Heart left ventricle (tissue), 13 donors: ENCODE measurements around the gene NAP1L4.

Source experiments
- POLR2A ChIP-seq, 2 donors: fragments of 450-650 bp; IDR thresholded peaks; one replicate each; pipeline ENCODE4 v1.6.1; 2017; ENCODE audit warnings: antibody characterized with exemption in 2 of 2, mild to moderate bottlenecking in 2 of 2, moderate library complexity in 2 of 2
- TF ChIP-seq, protein P1 (sequence below), 12 donors: fragments of 200-600 bp; sonication (generic) in 4 of 12; IDR thresholded peaks; one replicate each; pipeline versions ENCODE4 v1.5.0 to v1.8.0; 2018 to 2022; ENCODE audit warnings: antibody characterized with exemption in 12 of 12, mild to moderate bottlenecking in 5 of 12
- donor health status: ischemic (EF 13 %, LVEDD 7.1; RV severe dilation, severe dysfunction).
- donor health status: DM: no; HTN: yes; CAD: no.
- donor health status: DM: no; HTN: no; CAD: no.
- donor health status: ischemic (EF 25% LVEDD 6.9; RV normal size, moderate dysfunction).
- donor health status: ischemic (EF 25% LVEDD 5.7; RV mildly dilated, moderate dysfunction).
- donor health status: ischemic (EF 35%, LVEDD 5.7; RV mildly dilated, moderate dysfunction).
- donor health status: nonischemic (EF 11% LVEDD 7.7; RV severe dilation, severe dysfunction).
- donor health status: DM: yes; HTN: yes; CAD: no.
- donor health status: PGD.
- donor health status: ischemic (EF 29% LVEDD 5.4; RV normal size, mild dysfunction).
- donor health status: nonischemic (EF 23%, LVEDD 6.1; RV moderate dilation, normal function).

DNA sequence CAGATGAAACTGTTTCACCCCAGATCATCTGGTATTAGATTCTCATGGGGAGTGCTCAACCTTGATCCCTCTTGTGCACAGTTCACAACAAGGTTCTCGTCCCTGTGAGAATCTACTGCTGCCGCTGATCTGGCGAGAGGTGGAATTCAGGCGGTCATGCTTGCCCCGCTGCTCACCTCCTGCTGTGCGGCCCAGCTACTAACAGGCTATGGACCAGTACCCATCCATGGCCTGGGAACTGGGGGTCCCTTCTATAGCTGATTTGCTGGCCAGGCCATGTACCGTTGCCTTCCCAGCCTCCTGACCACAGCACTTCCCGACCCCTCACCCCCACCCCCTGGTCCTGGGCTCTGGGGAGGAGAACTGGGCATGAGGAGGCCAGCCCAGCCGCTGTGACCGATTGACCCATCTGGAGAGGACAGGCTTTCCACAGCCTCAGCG lies 65.5 kb downstream of the NAP1L4 start:
- TF ChIP-seq, protein P1, sequence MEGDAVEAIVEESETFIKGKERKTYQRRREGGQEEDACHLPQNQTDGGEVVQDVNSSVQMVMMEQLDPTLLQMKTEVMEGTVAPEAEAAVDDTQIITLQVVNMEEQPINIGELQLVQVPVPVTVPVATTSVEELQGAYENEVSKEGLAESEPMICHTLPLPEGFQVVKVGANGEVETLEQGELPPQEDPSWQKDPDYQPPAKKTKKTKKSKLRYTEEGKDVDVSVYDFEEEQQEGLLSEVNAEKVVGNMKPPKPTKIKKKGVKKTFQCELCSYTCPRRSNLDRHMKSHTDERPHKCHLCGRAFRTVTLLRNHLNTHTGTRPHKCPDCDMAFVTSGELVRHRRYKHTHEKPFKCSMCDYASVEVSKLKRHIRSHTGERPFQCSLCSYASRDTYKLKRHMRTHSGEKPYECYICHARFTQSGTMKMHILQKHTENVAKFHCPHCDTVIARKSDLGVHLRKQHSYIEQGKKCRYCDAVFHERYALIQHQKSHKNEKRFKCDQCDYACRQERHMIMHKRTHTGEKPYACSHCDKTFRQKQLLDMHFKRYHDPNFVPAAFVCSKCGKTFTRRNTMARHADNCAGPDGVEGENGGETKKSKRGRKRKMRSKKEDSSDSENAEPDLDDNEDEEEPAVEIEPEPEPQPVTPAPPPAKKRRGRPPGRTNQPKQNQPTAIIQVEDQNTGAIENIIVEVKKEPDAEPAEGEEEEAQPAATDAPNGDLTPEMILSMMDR (IDR thresholded peaks at IDR 0.05), result no peak
- TF ChIP-seq POLR2A (IDR thresholded peaks at IDR 0.05), result no peak
